ENCODE data around the gene EXOC6. TPM values are rescaled to one million over a fixed set of nuclear protein-coding genes. Genes with fewer than 3 reads are reported as not detected.

EXOC6 gene
- total and polyA plus RNA-seq, 10 of the 15 experiments (the other 5 are each of a cell fraction or from before 2014, with no cell fraction given) = 7.6 to 53.8 (median 13.3) TPM

- Histone ChIP-seq H3K4me3 (no peak overlapping the region), H3K27ac (ENCODE audit: control insufficient read depth, insufficient read depth) (no peak overlapping the region), H3K36me3 (ENCODE audit: control insufficient read depth in 2 of 2, insufficient read depth in 2 of 2, low read length in 1 of 2) (no peaks in the 10 kb centered on the region), H4K20me1 (ENCODE audit: control insufficient read depth, insufficient read depth) (no peaks in the 10 kb centered on the region), H3K9ac (ENCODE audit: control insufficient read depth, insufficient read depth, low read length) (no peak overlapping the region), H3K79me2 (ENCODE audit: control insufficient read depth, insufficient read depth, low read length) (no peaks in the 10 kb centered on the region), H3K9me3 (replicated peaks; ENCODE audit: control insufficient read depth, insufficient read depth, low read length) (no peaks in the 10 kb centered on the region), H3K27me3 (replicated peaks in 1 of 2; ENCODE audit: control insufficient read depth in 2 of 2, insufficient read depth in 2 of 2, low read length in 1 of 2) (peaks cover 8 to 36% of the 10 kb centered on the region in 2 experiments), H2AFZ (ENCODE audit: control insufficient read depth, low read depth, low read length) (no peak overlapping the region), H3K4me2 (ENCODE audit: control insufficient read depth, insufficient read depth) (no peak overlapping the region), H3K4me1 (ENCODE audit: control insufficient read depth, insufficient read depth, low read length) (no peaks in the 10 kb centered on the region)
- ChIA-PET CTCF (no interaction called here), RAD21 (ENCODE audit: unreplicated experiment) (no interaction called here), POLR2A (no interaction called here), SMC1A (ENCODE audit: uncharacterized antibody, unreplicated experiment) (interaction anchor here (0.6 kb wide), 1 partner anchor 30 kb away, joined by 3 read pairs; no protein-coding TSS in a partner anchor)
- DNase-seq (ENCODE audit: low read depth, low spot score) (no peak), FAIRE-seq (no peak), ATAC-seq (no peak)
- intact Hi-C loops (cut with micrococcal nuclease; ENCODE audit: unreplicated experiment) = no loop called here
- no TSS peak for BruUV-seq (replicated peaks)
- in situ Hi-C loops (cut with MboI) = no loop called here
- 25% methylated on average over 80 of the region's 81 CpGs for WGBS (ENCODE audit: insufficient coverage, insufficient replicate concordance, low lambda C conversion rate, missing lambda C conversion rate)
- TF ChIP-seq MXI1 (IDR thresholded peaks at IDR 0.05; ENCODE audit: low read depth, low read length) (no peak), ETV6 (conservative IDR thresholded peaks at IDR 0.05 in 1 of 2, IDR thresholded peaks at IDR 0.05 in 1 of 2; ENCODE audit: borderline replicate concordance in 1 of 2, low read depth in 1 of 2) (no peak), EED (IDR thresholded peaks at IDR 0.05; ENCODE audit: low read depth) (no peak), JUND (IDR thresholded peaks at IDR 0.05; ENCODE audit: low read depth, low read length) (no peak), CREB1 (IDR thresholded peaks at IDR 0.05; ENCODE audit: low read depth) (no peak), CHD2 (IDR thresholded peaks at IDR 0.05; ENCODE audit: borderline replicate concordance, low read depth, low read length) (no peak), CUX1 (IDR thresholded peaks at IDR 0.05; ENCODE audit: insufficient replicate concordance, low read depth, low read length) (no peak), IRF3 (IDR thresholded peaks at IDR 0.05) (no peak), MAX (IDR thresholded peaks at IDR 0.05; ENCODE audit: low read depth, low read length) (no peak), POU2F2 (IDR thresholded peaks at IDR 0.05; ENCODE audit: borderline replicate concordance, low read depth, low read length) (no peak), ATF3 (IDR thresholded peaks at IDR 0.05; ENCODE audit: borderline replicate concordance, extremely low read depth, low read depth, low read length) (no peak), USF2 (IDR thresholded peaks at IDR 0.05; ENCODE audit: borderline replicate concordance, low read depth, low read length) (no peak), CBFB (IDR thresholded peaks at IDR 0.05; ENCODE audit: low read depth) (no peak), RAD51 (IDR thresholded peaks at IDR 0.05) (no peak), SREBF2 (IDR thresholded peaks at IDR 0.05; ENCODE audit: low read length) (no peak), BMI1 (IDR thresholded peaks at IDR 0.05; ENCODE audit: borderline replicate concordance) (no peak)
Measured at GRCh38 chr10:93065675-93066543, 217.6 kb downstream of the EXOC6 start.
